ENCODE measurements around the gene NREP.

Gene NREP

GRCh38 chr5:111756581-111757354, at the start of gene NREP:
Gene NREP, minus strand, starts transcription at chr5:111757194. Its CDS starts 1,422 bp downstream, at chr5:111755772.
- no peak for DNase-seq

GRCh38 chr5:111806753-111807152, 49.8 kb upstream of the NREP start:
- no peak for DNase-seq

- DNase-seq, result no peak
Measured at GRCh38 chr5:111806156-111806555, 49.2 kb upstream of the NREP start.

GRCh38 chr5:111805071-111805470, 48.1 kb upstream of the NREP start:
- DNase-seq, result no peak

- no peak for DNase-seq
Measured at GRCh38 chr5:111800351-111800750, 43.4 kb upstream of the NREP start.

GRCh38 chr5:111795142-111795541, 38.1 kb upstream of the NREP start:
- no peak for DNase-seq

GRCh38 chr5:111792471-111793058, 35.6 kb upstream of the NREP start:
- no peak for DNase-seq

- no peak for DNase-seq
Measured at GRCh38 chr5:111790295-111790694, 33.3 kb upstream of the NREP start.

- no peak for DNase-seq
Measured at GRCh38 chr5:111787006-111787405, 30.0 kb upstream of the NREP start.

GRCh38 chr5:111784491-111785181, 27.6 kb upstream of the NREP start:
- DNase-seq, result no peak

- DNase-seq, result no peak
Measured at GRCh38 chr5:111783537-111783936, 26.5 kb upstream of the NREP start.

- no peak for DNase-seq
Measured at GRCh38 chr5:111782216-111782615, 25.2 kb upstream of the NREP start.

GRCh38 chr5:111781200-111781599, 24.2 kb upstream of the NREP start:
- no peak for DNase-seq

- no peak for DNase-seq
Measured at GRCh38 chr5:111779922-111780292, 22.9 kb upstream of the NREP start.

- DNase-seq, result no peak
Measured at GRCh38 chr5:111779260-111779921, 22.4 kb upstream of the NREP start.

- no peak for DNase-seq
Measured at GRCh38 chr5:111776913-111777781, 20.2 kb upstream of the NREP start.

GRCh38 chr5:111775224-111775623, 18.2 kb upstream of the NREP start:
- no peak for DNase-seq

GRCh38 chr5:111774525-111774924, 17.5 kb upstream of the NREP start:
- no peak for DNase-seq

GRCh38 chr5:111772456-111773122, 15.6 kb upstream of the NREP start:
- DNase-seq, result no peak

GRCh38 chr5:111769541-111769940, 12.5 kb upstream of the NREP start:
- DNase-seq, result no peak

- no peak for DNase-seq
Measured at GRCh38 chr5:111765613-111766571, 8.9 kb upstream of the NREP start.

Data from activated T-cell treated with anti-CD3 and anti-CD28 coated beads for 4 hours (primary cell).